ENCODE data around the gene PGGT1B. TPM values are rescaled to one million over a fixed set of nuclear protein-coding genes. Genes with fewer than 3 reads are reported as not detected.

The PGGT1B gene
- total and polyA plus RNA-seq, 4 donors: 3.6 to 43.9 (median 14.5) TPM

- ATAC-seq (ENCODE audit: insufficient read depth, low FRiP score) (peak; percentile 62), DNase-seq (peak in 2 of 3 donors; percentile 10 to 38)
- no peak for TF ChIP-seq CTCF (IDR thresholded peaks at IDR 0.05; ENCODE audit: control extremely low read depth, extremely low read depth)
- Histone ChIP-seq H3K4me3 (no peak overlapping the region), H3K4me1 (ENCODE audit: control insufficient read depth in 5 of 5, insufficient read depth in 5 of 5, low read length in 5 of 5) (no peaks in the 10 kb centered on the region), H3K9ac (ENCODE audit: insufficient read depth in 1 of 2, low read length in 2 of 2) (no peak overlapping the region), H3K36me3 (ENCODE audit: control insufficient read depth in 4 of 4, insufficient read depth in 4 of 4, low read length in 4 of 4) (no peaks in the 10 kb centered on the region), H3K27ac (ENCODE audit: low read depth in 1 of 2, low read length in 1 of 2) (no peak overlapping the region), H3K9me3 (ENCODE audit: control insufficient read depth in 4 of 4, insufficient read depth in 3 of 4, low read length in 3 of 4) (no peaks in the 10 kb centered on the region), H3K27me3 (ENCODE audit: control insufficient read depth in 3 of 3, insufficient read depth in 3 of 3, low read length in 2 of 3) (peaks cover 0 to 3% (median 0%) of the 10 kb centered on the region in 3 donors)
- 88 to 95% methylated on average over 1 of the region's 1 CpG for WGBS, 2 donors
These were observed 43.4 kb upstream of the PGGT1B start for GRCh38 chr5:115306011-115306536.

- ATAC-seq (ENCODE audit: insufficient read depth, low FRiP score): no peak
- Histone ChIP-seq H3K9me3 (ENCODE audit: control insufficient read depth in 4 of 4, insufficient read depth in 3 of 4, low read length in 3 of 4) (no peaks in the 10 kb centered on the region), H3K9ac (ENCODE audit: insufficient read depth in 1 of 2, low read length in 2 of 2) (no peak overlapping the region), H3K4me1 (ENCODE audit: control insufficient read depth in 5 of 5, insufficient read depth in 5 of 5, low read length in 5 of 5) (no peaks in the 10 kb centered on the region), H3K4me3 (no peak overlapping the region), H3K27ac (ENCODE audit: low read depth in 1 of 2, low read length in 1 of 2) (no peak overlapping the region), H3K36me3 (ENCODE audit: control insufficient read depth in 4 of 4, insufficient read depth in 4 of 4, low read length in 4 of 4) (no peaks in the 10 kb centered on the region), H3K27me3 (ENCODE audit: control insufficient read depth in 3 of 3, insufficient read depth in 3 of 3, low read length in 2 of 3) (peaks cover 0 to 6% (median 0%) of the 10 kb centered on the region in 3 donors)
- 89 to 100% methylated on average over 1 of the region's 1 CpG for WGBS, 2 donors
- DNase-seq: no peak
- TF ChIP-seq CTCF (IDR thresholded peaks at IDR 0.05; ENCODE audit: control extremely low read depth, extremely low read depth): no peak
These were observed 41.8 kb upstream of the PGGT1B start for GRCh38 chr5:115304496-115304895.

GRCh38 chr5:115298811-115299210 lies 36.1 kb upstream of the PGGT1B start:
- WGBS, 2 donors: 71 to 72% methylated on average over 1 of the region's 1 CpG

More at GRCh38 chr5:115298811-115299210, 36.1 kb upstream of the PGGT1B start:
- H3K36me3 ChIP-seq (ENCODE audit: control insufficient read depth in 4 of 4, insufficient read depth in 4 of 4, low read length in 4 of 4): no peaks in the 10 kb centered on the region
- H3K9ac ChIP-seq (ENCODE audit: insufficient read depth in 1 of 2, low read length in 2 of 2): no peak overlapping the region
- ATAC-seq (ENCODE audit: insufficient read depth, low FRiP score): no peak
- H3K9me3 ChIP-seq (ENCODE audit: control insufficient read depth in 4 of 4, insufficient read depth in 3 of 4, low read length in 3 of 4): no peaks in the 10 kb centered on the region
- no peak overlapping the region for H3K27ac ChIP-seq (ENCODE audit: low read depth in 1 of 2, low read length in 1 of 2)
- peaks cover 0 to 6% (median 0%) of the 10 kb centered on the region in 3 donors for H3K27me3 ChIP-seq (ENCODE audit: control insufficient read depth in 3 of 3, insufficient read depth in 3 of 3, low read length in 2 of 3)
- TF ChIP-seq CTCF (IDR thresholded peaks at IDR 0.05; ENCODE audit: control extremely low read depth, extremely low read depth): no peak
- H3K4me3 ChIP-seq: no peak overlapping the region
- H3K4me1 ChIP-seq (ENCODE audit: control insufficient read depth in 5 of 5, insufficient read depth in 5 of 5, low read length in 5 of 5): peaks cover 0 to 4% (median 0%) of the 10 kb centered on the region in 5 donors
- no peak for DNase-seq

Measured in lung (tissue), 12 donors.